Mesothelial cell of epicardium (in vitro differentiated cells): ENCODE measurements around the gene VDAC1. TPM values are rescaled to one million over a fixed set of nuclear protein-coding genes. Genes with fewer than 3 reads are reported as not detected.
"Not testable (repeated sequence)": the region's sequence is repeated elsewhere in the genome, so short reads cannot be mapped to it uniquely, and the experiment has no call there.

Experiments used
- DNase-seq, 2 experiments: peaks; one replicate each; pipeline ENCODE4 v3.0.0; 2021; ENCODE audit warnings: low spot score in 2 of 2; ENCODE audit not compliant: unreplicated experiment in 2 of 2
- H3K27ac Mint-ChIP-seq: 2 replicates; pipeline ENCODE4 v1.8.0; 2021; ENCODE audit warnings: mixed read lengths
- H3K27me3 Mint-ChIP-seq: 2 replicates; pipeline ENCODE4 v1.8.0; 2021; ENCODE audit warnings: low read depth, mixed read lengths
- H3K36me3 Mint-ChIP-seq: 2 replicates; pipeline ENCODE4 v1.8.0; 2021; ENCODE audit warnings: mixed read lengths
- H3K4me1 Mint-ChIP-seq: 2 replicates; pipeline ENCODE4 v1.8.0; 2021; ENCODE audit warnings: mixed read lengths
- H3K4me3 Mint-ChIP-seq: 2 replicates; pipeline ENCODE4 v1.8.0; 2021; ENCODE audit warnings: mild to moderate bottlenecking, moderate library complexity, mixed read lengths
- H3K9me3 Mint-ChIP-seq: 2 replicates; pipeline ENCODE4 v1.8.0; 2021; ENCODE audit warnings: mixed read lengths
- total RNA-seq: library from RNA; stranded (reverse); gene quantifications from 3 replicates; pipeline ENCODE4 v1.2.1, GENCODE V29; 2021
- TF ChIP-seq, protein P1 (sequence below): fragments of 200-600 bp; sonication (generic); IDR thresholded peaks from one replicate; pipeline ENCODE4 v1.5.0; 2021; ENCODE audit warnings: antibody characterized with exemption; ENCODE audit not compliant: unreplicated experiment

Gene VDAC1
- total RNA-seq, 1 donor from 2014 or later = 111 TPM

DNA sequence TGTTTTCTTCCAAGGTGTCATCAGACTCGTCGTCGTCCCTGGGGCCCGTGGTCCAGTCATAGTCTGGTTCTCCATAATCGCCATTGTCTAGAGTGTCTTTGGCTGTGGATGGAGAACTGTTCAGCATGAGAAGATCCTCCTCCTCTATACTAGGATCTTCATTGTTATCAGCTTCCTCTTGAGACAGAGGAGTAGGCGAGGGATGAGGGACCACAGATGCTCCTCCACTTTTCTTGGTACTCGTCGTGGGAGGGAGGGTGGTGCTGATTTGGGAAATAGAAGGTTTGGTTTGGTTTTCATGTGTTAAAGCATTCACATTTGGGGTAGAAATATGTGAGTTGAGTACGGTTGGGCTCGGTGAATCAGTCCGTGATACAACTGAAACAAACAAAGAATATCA is 45.1 kb downstream of the VDAC1 start:
- Mint-ChIP-seq H3K9me3 (peaks cover 7% of the 10 kb centered on the region), H3K4me3 (no peak overlapping the region), H3K27ac (peak overlapping the region; percentile 11), H3K27me3 (no peaks in the 10 kb centered on the region), H3K36me3 (peaks cover 21% of the 10 kb centered on the region), H3K4me1 (peaks cover 14% of the 10 kb centered on the region)
- DNase-seq = no peak
- TF ChIP-seq, protein P1, sequence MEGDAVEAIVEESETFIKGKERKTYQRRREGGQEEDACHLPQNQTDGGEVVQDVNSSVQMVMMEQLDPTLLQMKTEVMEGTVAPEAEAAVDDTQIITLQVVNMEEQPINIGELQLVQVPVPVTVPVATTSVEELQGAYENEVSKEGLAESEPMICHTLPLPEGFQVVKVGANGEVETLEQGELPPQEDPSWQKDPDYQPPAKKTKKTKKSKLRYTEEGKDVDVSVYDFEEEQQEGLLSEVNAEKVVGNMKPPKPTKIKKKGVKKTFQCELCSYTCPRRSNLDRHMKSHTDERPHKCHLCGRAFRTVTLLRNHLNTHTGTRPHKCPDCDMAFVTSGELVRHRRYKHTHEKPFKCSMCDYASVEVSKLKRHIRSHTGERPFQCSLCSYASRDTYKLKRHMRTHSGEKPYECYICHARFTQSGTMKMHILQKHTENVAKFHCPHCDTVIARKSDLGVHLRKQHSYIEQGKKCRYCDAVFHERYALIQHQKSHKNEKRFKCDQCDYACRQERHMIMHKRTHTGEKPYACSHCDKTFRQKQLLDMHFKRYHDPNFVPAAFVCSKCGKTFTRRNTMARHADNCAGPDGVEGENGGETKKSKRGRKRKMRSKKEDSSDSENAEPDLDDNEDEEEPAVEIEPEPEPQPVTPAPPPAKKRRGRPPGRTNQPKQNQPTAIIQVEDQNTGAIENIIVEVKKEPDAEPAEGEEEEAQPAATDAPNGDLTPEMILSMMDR = no peak

- no peak overlapping the region for H3K27ac Mint-ChIP-seq
- peaks cover 5% of the 10 kb centered on the region for H3K4me1 Mint-ChIP-seq
- no peaks in the 10 kb centered on the region for H3K9me3 Mint-ChIP-seq
- H3K4me3 Mint-ChIP-seq = no peak overlapping the region
- no peaks in the 10 kb centered on the region for H3K27me3 Mint-ChIP-seq
- H3K36me3 Mint-ChIP-seq = peaks cover 22% of the 10 kb centered on the region
- TF ChIP-seq, protein P1 = no peak
- no peak for DNase-seq
Observed at GRCh38 chr5:133957591-133957990, 47.2 kb downstream of the VDAC1 start.

- H3K4me3 Mint-ChIP-seq = no peak overlapping the region
- H3K9me3 Mint-ChIP-seq = no peaks in the 10 kb centered on the region
- TF ChIP-seq, protein P1 = no peak
- no peaks in the 10 kb centered on the region for H3K27me3 Mint-ChIP-seq
- no peaks in the 10 kb centered on the region for H3K4me1 Mint-ChIP-seq
- peaks cover 22% of the 10 kb centered on the region for H3K36me3 Mint-ChIP-seq
- H3K27ac Mint-ChIP-seq = peak overlapping the region; percentile 25
- DNase-seq = no peak
Observed at GRCh38 chr5:133957080-133957479, 47.7 kb downstream of the VDAC1 start.

DNA sequence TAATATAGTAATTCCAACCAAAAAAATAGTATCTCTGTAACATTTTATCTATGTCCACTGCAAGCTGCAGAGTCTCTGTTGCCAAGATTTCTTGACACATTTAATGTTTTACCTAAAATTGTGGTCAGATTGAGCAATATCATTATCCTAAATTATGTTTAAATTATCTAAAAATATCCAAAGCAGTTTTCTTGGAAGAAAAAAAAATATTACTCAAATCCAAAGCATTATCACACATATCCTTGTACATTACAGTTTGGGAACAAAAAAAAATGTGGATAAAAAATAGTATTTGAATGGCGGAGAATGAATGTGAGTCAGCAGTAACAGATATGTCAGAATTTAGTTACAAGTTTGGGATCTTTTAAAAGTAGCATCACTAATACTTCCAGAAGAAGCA is 48.6 kb downstream of the VDAC1 start:
- DNase-seq, H3K4me1 Mint-ChIP-seq, H3K4me3 Mint-ChIP-seq, H3K9me3 Mint-ChIP-seq, H3K27ac Mint-ChIP-seq, H3K27me3 Mint-ChIP-seq: not testable (repeated sequence)
- H3K36me3 Mint-ChIP-seq = peaks cover 22% of the 10 kb centered on the region

GRCh38 chr5:133953568-133954145 is 51.1 kb downstream of the VDAC1 start:
- Mint-ChIP-seq H3K4me3 (no peak overlapping the region), H3K27ac (no peak overlapping the region), H3K4me1 (no peaks in the 10 kb centered on the region), H3K36me3 (peaks cover 17% of the 10 kb centered on the region), H3K27me3 (no peaks in the 10 kb centered on the region), H3K9me3 (no peaks in the 10 kb centered on the region)
- DNase-seq = no peak
- TF ChIP-seq, protein P1 = no peak

DNA sequence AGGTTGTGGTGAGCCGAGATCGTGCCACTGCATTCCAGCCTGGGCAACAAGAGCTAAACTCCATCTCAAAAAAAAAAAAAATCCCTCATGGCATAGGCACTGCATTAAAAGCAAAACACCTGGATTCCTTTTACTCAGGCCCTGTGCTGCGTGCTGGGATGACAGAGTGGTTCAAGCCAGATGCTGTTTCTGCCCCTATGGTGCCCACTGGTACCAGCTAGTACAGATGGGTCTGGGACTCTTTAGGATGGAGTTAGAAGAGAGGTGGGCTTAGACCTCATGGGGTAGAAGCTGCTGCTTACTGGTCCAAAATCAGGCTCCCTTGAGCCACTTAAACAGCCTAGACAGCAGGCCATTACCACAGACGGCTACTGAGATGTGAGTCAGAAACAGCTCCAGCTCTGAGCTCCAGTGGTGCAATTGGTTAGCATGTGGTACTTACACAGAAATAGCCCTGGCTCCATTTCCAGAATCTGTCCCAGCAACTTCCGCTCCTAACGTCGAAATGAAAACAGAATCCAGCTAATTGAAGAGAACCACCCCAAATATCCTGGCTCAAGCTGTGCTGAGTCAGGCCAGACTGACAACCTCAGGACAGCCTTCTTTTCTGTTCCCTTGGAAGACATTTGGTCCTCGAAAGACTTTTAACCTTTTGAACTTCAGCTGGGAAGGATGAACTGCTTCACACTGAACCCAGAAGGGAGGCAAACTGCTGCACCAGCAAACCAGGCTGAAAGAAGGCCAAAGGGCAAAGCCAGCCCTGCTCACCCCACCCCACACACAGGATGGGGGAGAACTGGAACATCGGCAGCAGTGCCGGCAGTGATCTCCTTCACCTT is 51.8 kb downstream of the VDAC1 start:
- TF ChIP-seq, protein P1 = no peak
- DNase-seq = no peak
- Mint-ChIP-seq H3K4me1 (no peaks in the 10 kb centered on the region), H3K27me3 (no peaks in the 10 kb centered on the region), H3K27ac (no peak overlapping the region), H3K4me3 (no peak overlapping the region), H3K9me3 (no peaks in the 10 kb centered on the region), H3K36me3 (peaks cover 17% of the 10 kb centered on the region)
